Stomach (tissue), 4 donors: ENCODE results near the gene ADARB2.

Experiments used
- CTCF ChIP-seq, 7 experiments: fragments of 450-650 bp in 4 of 7; fragments of 200-600 bp in 3 of 7; sonication (generic) in 3 of 7; IDR thresholded peaks; one replicate each; pipeline ENCODE4 v1.5.1; 2016 to 2019; ENCODE audit warnings: antibody characterized with exemption in 7 of 7, control low read depth in 2 of 7, mild to moderate bottlenecking in 1 of 7
- EP300 ChIP-seq: sonication (generic); formaldehyde crosslinking; IDR thresholded peaks from one replicate; pipeline ENCODE4 v1.6.1; 2017; ENCODE audit warnings: antibody characterized with exemption
- POLR2A ChIP-seq, 4 donors: fragments of 450-650 bp; IDR thresholded peaks; one replicate each; pipeline ENCODE4 v1.6.1; 2016; ENCODE audit warnings: antibody characterized with exemption in 4 of 4, control low read depth in 2 of 4, mild to moderate bottlenecking in 1 of 4, moderate library complexity in 1 of 4
- POLR2AphosphoS5 ChIP-seq, 3 donors: sonication (generic); formaldehyde crosslinking; IDR thresholded peaks; one replicate each; pipeline ENCODE4 v1.6.1; 2016; ENCODE audit warnings: antibody characterized with exemption in 3 of 3

GRCh38 chr10:1360011-1360557 lies 377.2 kb downstream of the ADARB2 start:
- TF ChIP-seq CTCF (IDR thresholded peaks at IDR 0.05) (no peak), POLR2A (IDR thresholded peaks at IDR 0.05) (no peak), POLR2AphosphoS5 (IDR thresholded peaks at IDR 0.05) (no peak), EP300 (no peak)
